Endothelial cell of umbilical vein (primary cell): Measurements from ENCODE around the gene IL3RA. TPM values are rescaled to one million over a fixed set of nuclear protein-coding genes. Genes with fewer than 3 reads are reported as not detected.

ENCODE experiments used
- BruUV-seq: library from RNA; stranded (reverse); fragments of 400-500 nt; replicated peaks from 2 replicates; lab custom pipeline; 2021; lab: Mats Ljungman, UMichigan
- CTCF ChIA-PET: fragments of 300-600, 350-600 bp; sonication (Branson Sonifier 250); formaldehyde crosslinking; loops from one replicate; lab custom pipeline; 2021; ENCODE audit warnings: antibody characterized with exemption, inconsistent platforms; lab: Charles Lee
- POLR2A ChIA-PET: fragments of 300-600, 350-600 bp; sonication (Branson Sonifier 250); formaldehyde crosslinking; loops from one replicate; lab custom pipeline; 2021; ENCODE audit warnings: antibody characterized with exemption, inconsistent platforms; lab: Charles Lee
- DNase-seq: peaks from one replicate; pipeline ENCODE4 v3.0.0-alpha.2; 2011; ENCODE audit warnings: low read depth, low spot score
- FAIRE-seq: peaks from 2 replicates; lab custom pipeline; 2011; peaks lifted over from hg19 to GRCh38; lab: Jason Lieb, UNC
- H2AFZ ChIP-seq: 2 replicates; pipeline ENCODE4 v1.6.0; 2012; ENCODE audit warnings: low read depth, low read length, control low read depth, inconsistent platforms
- H3K27ac ChIP-seq: 2 replicates; pipeline ENCODE4 v1.5.1; 2011; ENCODE audit warnings: low read depth, mild to moderate bottlenecking, control low read depth, low read length, moderate library complexity; ENCODE audit not compliant: insufficient read depth
- H3K27me3 ChIP-seq, 2 experiments: 2 replicates each; pipeline versions ENCODE4 v1.6.0 to v1.6.1; 2011; ENCODE audit warnings: low read length in 2 of 2, mixed read lengths in 1 of 2; ENCODE audit not compliant: control insufficient read depth in 2 of 2, insufficient read depth in 2 of 2
- H3K36me3 ChIP-seq, 2 experiments: 2 replicates in 1 of 2; 3 replicates in 1 of 2; pipeline ENCODE4 v1.5.1; 2011; ENCODE audit warnings: low read length in 2 of 2, mild to moderate bottlenecking in 1 of 2, moderate library complexity in 1 of 2; ENCODE audit not compliant: control insufficient read depth in 2 of 2, insufficient read depth in 2 of 2; ENCODE audit errors: extremely low read depth in 1 of 2
- H3K4me1 ChIP-seq: 3 replicates; pipeline ENCODE4 v1.5.1; 2011; ENCODE audit warnings: mild to moderate bottlenecking, low read length; ENCODE audit not compliant: control insufficient read depth, insufficient read depth; ENCODE audit errors: extremely low read depth
- H3K4me2 ChIP-seq: 2 replicates; pipeline ENCODE4 v1.6.1; 2011; ENCODE audit warnings: low read length, control low read depth, mixed read lengths; ENCODE audit not compliant: insufficient read depth
- H3K4me3 ChIP-seq, 3 experiments: fragments of 200-600 bp in 1 of 3; sonication (generic), shearing (Covaris generic) in 1 of 3; replicated peaks in 1 of 3; 2 replicates each; pipeline ENCODE4 v1.5.1; 2011 to 2016; ENCODE audit warnings: control low read depth in 3 of 3, low read length in 3 of 3, mild to moderate bottlenecking in 2 of 3, inconsistent platforms in 1 of 3, low read depth in 1 of 3, moderate library complexity in 1 of 3; ENCODE audit not compliant: insufficient read depth in 1 of 3
- H3K79me2 ChIP-seq: 2 replicates; pipeline ENCODE4 v1.6.0; 2012; ENCODE audit warnings: low read length, inconsistent platforms; ENCODE audit not compliant: control insufficient read depth, insufficient read depth
- H3K9ac ChIP-seq: replicated peaks from 2 replicates; pipeline ENCODE3; 2011; ENCODE audit warnings: low read length, control low read depth; ENCODE audit not compliant: insufficient read depth; ENCODE audit errors: extremely low read depth
- H3K9me1 ChIP-seq: replicated peaks from 3 replicates; pipeline ENCODE4 v1.6.0; 2011; ENCODE audit warnings: mild to moderate bottlenecking, low read length; ENCODE audit not compliant: control insufficient read depth, insufficient read depth; ENCODE audit errors: extremely low read depth
- H3K9me3 ChIP-seq: replicated peaks from 2 replicates; pipeline ENCODE4 v1.5.1; 2012; ENCODE audit warnings: low read length, inconsistent platforms; ENCODE audit not compliant: control insufficient read depth, insufficient read depth
- H4K20me1 ChIP-seq: replicated peaks from 2 replicates; pipeline ENCODE3; 2011; ENCODE audit warnings: mild to moderate bottlenecking, low read length; ENCODE audit not compliant: control insufficient read depth, insufficient read depth; ENCODE audit errors: extremely low read depth
- CTCF ChIP-seq, 2 donors: IDR thresholded peaks; 1 replicate in 1 of 2; 2 replicates in 1 of 2; pipeline ENCODE4 v1.5.1; 2011; ENCODE audit warnings: low read length in 2 of 2, mild to moderate bottlenecking in 2 of 2, moderate library complexity in 2 of 2, control low read depth in 1 of 2, inconsistent platforms in 1 of 2, low read depth in 1 of 2; ENCODE audit not compliant: insufficient read depth in 1 of 2; ENCODE audit errors: extremely low read depth in 1 of 2
- EZH2 ChIP-seq: IDR thresholded peaks from 2 replicates; pipeline ENCODE4 v1.6.1; 2012; ENCODE audit warnings: borderline replicate concordance, low read depth, mild to moderate bottlenecking, moderate library complexity, low read length, inconsistent platforms; ENCODE audit not compliant: severe bottlenecking
- FOS ChIP-seq: IDR thresholded peaks from 2 replicates; pipeline ENCODE4 v1.6.1; 2011; ENCODE audit warnings: mild to moderate bottlenecking, low read length, moderate library complexity, borderline replicate concordance; ENCODE audit not compliant: insufficient read depth
- GATA2 ChIP-seq: IDR thresholded peaks from 2 replicates; pipeline ENCODE4 v1.7.0; 2011; ENCODE audit warnings: low read depth, mild to moderate bottlenecking, moderate library complexity, mixed read lengths, low read length; ENCODE audit not compliant: insufficient read length, insufficient read depth
- JUN ChIP-seq: IDR thresholded peaks from 2 replicates; pipeline ENCODE4 v1.6.1; 2011; ENCODE audit warnings: borderline replicate concordance, low read depth; ENCODE audit not compliant: insufficient read length, insufficient read depth
- MYC ChIP-seq: IDR thresholded peaks from one replicate; pipeline ENCODE4 v1.6.1; 2011; ENCODE audit warnings: mild to moderate bottlenecking, low read depth, low read length
- dilution Hi-C: fragments of 300-500 bp; cut with MboI; formaldehyde crosslinking; loops from one replicate; pipeline ENCODE4 v1.15.0; 2019; ENCODE audit warnings: low sequenced_read_pairs; ENCODE audit not compliant: extremely low pct_ligation_motif_present
- intact Hi-C: fragments of 100-400 bp; cut with micrococcal nuclease; formaldehyde crosslinking; loops from one replicate; pipeline ENCODE4 v1.10.0; 2022
- polyA plus RNA-seq, 4 experiments: library from polyadenylated mRNA; depleted of rRNA in 3 of 4; stranded (reverse) in 3 of 4; unstranded in 1 of 4; fragments of >200 nt; gene quantifications; 2 replicates each; pipeline versions ENCODE4 v1.2.1 to v1.2.3, GENCODE V29; 2011 to 2012; ENCODE audit warnings: missing spikeins in 1 of 4
- total RNA-seq: library from RNA; stranded (reverse); gene quantifications from 2 replicates; pipeline ENCODE4 v1.2.3, GENCODE V29; 2021

The IL3RA gene
- total and polyA plus RNA-seq, 2 donors (not counting 3 experiments of a cell fraction or from before 2014, with no cell fraction given), result 28.9 to 35.1 TPM

GRCh38 chrX:1423215-1423614 is 86.6 kb downstream of the IL3RA start:
- CTCF ChIA-PET, result no interaction called here
- H3K4me2 ChIP-seq, result no peak overlapping the region
- no peak overlapping the region for H3K9ac ChIP-seq
- TF ChIP-seq JUN, result no peak
- TF ChIP-seq CTCF (IDR thresholded peaks at IDR 0.05; ENCODE audit: extremely low read depth in 1 of 2, insufficient read depth in 1 of 2, low read depth in 1 of 2, low read length in 2 of 2), result no peak
- no peak for TF ChIP-seq MYC
- TF ChIP-seq GATA2, result no peak
- TF ChIP-seq EZH2, result no peak
- no peak for TF ChIP-seq FOS
- no peak overlapping the region for H3K4me3 ChIP-seq
- no peaks in the 10 kb centered on the region for H3K27me3 ChIP-seq
- H3K27ac ChIP-seq, result no peak overlapping the region
- H3K79me2 ChIP-seq, result no peaks in the 10 kb centered on the region
- H3K36me3 ChIP-seq, result peaks cover 2 to 8% of the 10 kb centered on the region in 2 experiments
- no peak for FAIRE-seq
- intact Hi-C loops, result no loop called here
- BruUV-seq, result no TSS peak
- POLR2A ChIA-PET, result no interaction called here
- no peaks in the 10 kb centered on the region for H4K20me1 ChIP-seq
- no peaks in the 10 kb centered on the region for H3K4me1 ChIP-seq
- H3K9me1 ChIP-seq, result no peaks in the 10 kb centered on the region
- no peaks in the 10 kb centered on the region for H3K9me3 ChIP-seq
- DNase-seq, result no peak
- H2AFZ ChIP-seq, result no peak overlapping the region
- dilution Hi-C loops, result no loop called here
